Activated CD8-positive, alpha-beta memory T cell treated with anti-CD3 and anti-CD28 coated beads for 36 hours (primary cell): Measurements from ENCODE around the gene ASGR2. TPM values are rescaled to one million over a fixed set of nuclear protein-coding genes. Genes with fewer than 3 reads are reported as not detected.
"Not testable (repeated sequence)": the region's sequence is repeated elsewhere in the genome, so short reads cannot be mapped to it uniquely, and the experiment has no call there.

Experiments used
- CTCF ChIA-PET: fragments of 350-600 bp; sonication (Branson Sonifier 250); formaldehyde crosslinking; loops from one replicate; lab custom pipeline; 2021; ENCODE audit warnings: antibody characterized with exemption; lab: Charles Lee
- POLR2A ChIA-PET: fragments of 350-600 bp; sonication (Branson Sonifier 250); formaldehyde crosslinking; loops from one replicate; lab custom pipeline; 2021; ENCODE audit warnings: antibody characterized with exemption; lab: Charles Lee
- total RNA-seq, 2 experiments: library from RNA; stranded (reverse); gene quantifications; one replicate each; pipeline ENCODE4 v1.2.3, GENCODE V29; 2021

The ASGR2 gene
- total RNA-seq, 2 experiments from 2014 or later: not detected

DNA sequence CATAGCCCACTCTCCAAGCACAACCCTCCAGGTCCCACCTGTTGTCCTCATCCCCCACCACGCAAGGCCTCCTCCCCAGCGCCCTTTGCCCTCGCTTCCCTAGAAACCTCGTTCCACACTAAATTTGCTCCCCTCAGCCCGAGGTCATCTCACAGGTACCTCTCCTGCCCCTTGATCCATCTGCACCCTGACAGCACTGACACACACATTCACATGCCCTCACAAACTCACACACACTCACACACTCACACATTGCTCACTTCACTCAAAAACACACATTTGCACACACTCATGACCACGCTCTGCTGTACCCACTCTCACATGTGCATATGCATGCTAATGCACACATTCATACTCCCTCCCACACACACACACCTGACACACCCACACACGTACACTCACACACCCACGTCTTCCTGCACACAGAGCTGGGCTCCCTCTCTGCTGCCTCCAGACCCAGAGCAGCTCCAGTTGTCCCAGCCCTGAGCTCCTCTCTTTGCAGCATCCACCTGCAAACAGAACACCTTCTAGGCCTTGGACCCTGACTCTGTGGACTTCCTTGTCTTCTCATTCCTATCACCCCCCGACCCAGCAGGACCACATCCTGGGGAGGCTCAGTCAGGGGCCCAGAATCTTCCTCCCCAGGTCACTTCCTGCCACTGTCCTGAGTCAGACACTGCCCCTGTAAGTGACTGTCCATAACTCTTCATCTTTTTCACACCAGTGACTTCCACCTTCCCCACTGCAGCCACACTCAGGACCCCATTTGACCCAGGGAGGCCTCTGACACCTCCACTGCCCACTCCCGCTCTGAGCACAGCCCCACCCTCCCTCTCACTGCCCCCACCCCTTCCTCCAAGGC lies 4.9 kb downstream of the ASGR2 start:
- CTCF ChIA-PET: interaction anchor here (1.0 kb wide), 1 partner anchor 62 kb away, joined by 3 read pairs; no protein-coding TSS in a partner anchor
- POLR2A ChIA-PET: no interaction called here

GRCh38 chr17:7108981-7109380 lies 5.6 kb downstream of the ASGR2 start:
- POLR2A ChIA-PET: no interaction called here
- CTCF ChIA-PET: no interaction called here

- POLR2A ChIA-PET: no interaction called here
Observed at GRCh38 chr17:7108560-7108925, 6.1 kb downstream of the ASGR2 start.

GRCh38 chr17:7107795-7108559 lies 6.6 kb downstream of the ASGR2 start:
- ChIA-PET POLR2A (no interaction called here), CTCF (interaction anchor here (0.5 kb wide), 1 partner anchor 28 kb away, joined by 3 read pairs; no protein-coding TSS in a partner anchor)

More at GRCh38 chr17:7108560-7108925, 6.1 kb downstream of the ASGR2 start:
- CTCF ChIA-PET: no interaction called here

DNA sequence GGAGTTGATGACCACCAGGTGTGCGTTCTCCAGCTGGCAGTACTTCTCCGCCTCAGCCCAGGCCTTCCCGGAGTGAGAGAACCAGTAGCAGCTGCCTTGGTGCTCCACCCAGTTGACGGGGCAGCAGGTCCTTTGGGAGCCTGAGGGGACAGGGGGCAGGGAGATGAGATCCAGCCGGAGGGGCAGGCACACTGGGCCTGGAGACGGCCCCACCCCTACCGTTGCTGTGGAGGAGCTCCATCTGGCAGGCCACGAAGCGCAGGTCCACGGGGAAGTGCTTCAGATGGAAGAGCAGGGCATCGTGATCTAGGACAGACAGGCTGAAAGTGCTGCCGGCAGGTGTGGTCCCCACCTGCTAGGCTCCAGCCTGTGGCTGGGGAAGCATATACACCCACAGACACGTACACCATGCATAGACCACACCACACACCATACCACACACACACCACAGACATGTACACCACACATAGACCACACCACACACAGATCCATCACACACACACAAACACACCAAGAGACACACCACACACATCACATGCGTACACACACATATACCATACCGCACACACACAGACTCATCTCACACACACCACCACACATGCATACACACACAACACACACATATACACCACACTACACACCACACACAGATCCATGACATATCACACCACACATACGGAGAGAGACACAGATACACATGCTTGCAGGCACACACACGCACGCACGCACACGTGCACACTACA lies 7.4 kb downstream of the ASGR2 start:
- ChIA-PET CTCF (interaction anchor here (0.5 to 1.5 kb wide), 2 partner anchors 29 to 62 kb away, joined by 3 read pairs; no protein-coding TSS in a partner anchor), POLR2A (no interaction called here)

DNA sequence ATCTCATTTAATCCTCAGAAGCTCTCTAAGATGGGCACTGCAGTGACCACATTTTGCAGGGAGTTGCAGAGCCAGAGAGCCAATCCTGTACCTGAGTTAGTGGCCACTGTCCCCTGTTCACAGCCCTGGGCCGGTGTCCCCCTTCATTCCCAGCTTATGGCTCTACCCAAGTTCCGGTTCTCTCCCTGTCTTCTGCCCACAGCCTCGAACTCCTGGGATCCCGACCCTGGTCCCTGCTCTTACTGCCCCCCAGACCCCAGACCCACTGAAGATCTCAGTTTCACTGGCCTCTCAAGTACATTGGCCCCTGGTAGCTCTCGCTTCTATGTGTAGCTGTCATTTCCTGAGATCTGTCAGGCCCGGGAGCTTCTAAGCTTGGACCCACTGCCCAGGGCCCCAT lies 12.2 kb downstream of the ASGR2 start:
- POLR2A ChIA-PET: no interaction called here
- CTCF ChIA-PET: no interaction called here

DNA sequence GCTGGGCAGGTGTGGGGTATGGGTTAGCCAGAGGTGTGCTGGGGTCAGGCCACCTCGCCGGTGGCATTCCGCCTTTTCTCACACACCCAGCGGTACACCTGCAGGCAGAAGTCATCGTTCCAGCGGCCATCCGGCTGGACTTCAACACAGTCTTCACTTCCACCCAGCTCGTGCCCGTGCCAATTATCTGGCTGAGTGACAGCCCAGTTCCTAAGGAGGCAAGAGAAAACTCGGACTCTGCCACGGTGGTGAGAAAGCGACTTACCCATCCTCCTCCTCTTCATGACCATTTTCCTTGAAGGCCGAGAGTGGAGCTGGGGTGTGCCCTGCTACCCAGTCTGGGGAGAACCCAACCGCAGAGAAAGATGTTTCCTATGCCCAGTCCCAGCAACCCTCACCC lies 13.1 kb downstream of the ASGR2 start:
- POLR2A ChIA-PET: no interaction called here
- CTCF ChIA-PET: interaction anchor here (0.6 kb wide), 1 partner anchor 341 kb away, joined by 3 read pairs; no protein-coding TSS in a partner anchor

GRCh38 chr17:7100641-7101379 lies 13.8 kb downstream of the ASGR2 start:
- CTCF ChIA-PET: interaction anchor here (0.6 kb wide), 1 partner anchor 340 kb away, joined by 3 read pairs; no protein-coding TSS in a partner anchor

DNA sequence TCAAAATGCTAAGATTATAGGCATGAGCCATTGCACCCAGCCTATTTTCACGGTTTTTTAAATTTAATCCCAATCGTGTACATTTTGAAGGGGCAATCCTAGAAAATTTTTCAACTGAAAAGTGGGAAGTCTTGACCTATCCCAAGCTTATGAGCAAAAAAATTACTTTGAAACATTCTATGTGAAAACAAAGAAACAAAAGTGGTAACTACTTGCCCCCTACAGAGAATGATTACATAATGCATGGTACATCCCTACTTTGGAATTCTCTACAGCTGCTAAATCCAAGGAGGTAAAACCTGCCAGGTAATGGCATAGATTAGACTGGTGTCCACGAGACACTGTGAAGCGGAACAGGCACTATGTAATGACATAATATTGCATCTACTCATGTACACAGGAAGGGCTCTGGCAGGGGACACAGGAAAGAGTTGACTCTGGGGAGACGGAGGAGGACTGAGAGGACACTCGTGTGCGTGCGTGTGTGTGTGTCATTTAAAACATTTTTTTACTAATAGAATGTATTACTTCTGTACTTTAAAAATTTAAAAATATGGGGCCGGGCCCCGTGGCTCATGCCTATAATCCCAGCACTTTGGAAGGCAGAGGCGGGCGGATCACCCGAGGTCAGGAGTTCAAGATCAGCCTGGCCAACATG lies 15.7 kb downstream of the ASGR2 start:
- CTCF ChIA-PET: no interaction called here
- POLR2A ChIA-PET: no interaction called here

More at GRCh38 chr17:7100641-7101379, 13.8 kb downstream of the ASGR2 start:
- POLR2A ChIA-PET: not testable (repeated sequence)

DNA sequence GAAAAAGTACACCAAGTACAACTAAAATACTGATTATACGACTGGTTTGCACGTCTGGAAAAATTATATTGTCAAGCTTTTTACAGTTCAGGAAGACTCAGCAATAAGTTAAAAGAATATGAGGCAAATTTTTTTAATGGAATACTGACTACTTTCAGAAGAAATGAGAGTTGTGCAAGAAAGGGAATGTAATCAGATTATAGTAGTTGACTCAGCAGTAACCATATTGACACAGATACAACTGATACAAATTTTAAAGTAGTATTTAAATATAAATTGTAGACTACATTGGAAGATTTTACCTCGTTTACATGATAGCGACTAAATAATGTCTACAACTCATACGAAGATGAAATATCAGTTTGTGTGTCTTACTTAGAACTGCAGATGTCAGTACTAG lies 16.7 kb downstream of the ASGR2 start:
- ChIA-PET POLR2A (no interaction called here), CTCF (no interaction called here)

DNA sequence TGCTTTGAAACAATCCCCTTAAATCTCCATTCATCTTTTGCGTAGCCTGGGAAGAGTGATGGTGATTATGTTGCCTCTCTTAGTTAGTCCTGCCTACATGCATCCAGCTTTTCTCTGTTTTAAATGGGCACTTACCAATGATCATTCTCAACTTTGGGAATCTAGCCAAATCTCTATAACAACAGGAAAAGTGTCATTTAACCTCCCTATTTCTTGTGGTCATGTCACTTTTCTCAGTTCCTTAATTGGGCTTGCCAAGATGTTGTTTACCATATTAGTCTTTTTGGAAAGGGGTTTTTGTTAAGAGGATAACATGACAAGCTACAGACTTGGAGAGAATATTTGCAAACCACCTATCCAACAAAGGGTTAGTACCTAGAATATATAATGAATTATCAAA lies 19.0 kb downstream of the ASGR2 start:
- ChIA-PET POLR2A (no interaction called here), CTCF (no interaction called here)

DNA sequence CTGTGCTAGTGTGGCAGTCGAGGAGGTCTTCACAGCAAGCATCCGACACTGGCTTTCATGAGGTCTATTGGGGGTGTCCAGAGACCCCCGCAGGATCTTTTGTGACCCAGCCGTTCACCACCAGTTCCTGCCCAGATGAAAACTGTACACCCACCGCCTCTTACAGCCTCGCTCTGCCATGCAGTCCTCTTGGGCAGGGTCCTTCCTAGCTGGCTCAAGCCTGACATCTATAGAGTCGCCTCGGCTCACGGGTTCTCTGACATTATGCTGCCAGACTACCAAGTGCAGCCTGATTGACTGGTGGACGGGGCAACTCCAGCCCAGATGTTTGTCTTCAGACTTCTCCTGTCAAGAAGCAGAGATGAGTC lies 20.0 kb downstream of the ASGR2 start:
- ChIA-PET POLR2A (no interaction called here), CTCF (no interaction called here)

GRCh38 chr17:7091311-7092005 lies 23.2 kb downstream of the ASGR2 start:
- POLR2A ChIA-PET, CTCF ChIA-PET: not testable (repeated sequence)

GRCh38 chr17:7089570-7089969 lies 25.1 kb downstream of the ASGR2 start:
- CTCF ChIA-PET: not testable (repeated sequence)
- POLR2A ChIA-PET: interaction anchor here (0.6 kb wide), 1 partner anchor 1353 kb away, joined by 6 read pairs; no protein-coding TSS in a partner anchor

- CTCF ChIA-PET, POLR2A ChIA-PET: not testable (repeated sequence)
Observed at GRCh38 chr17:7088442-7088841, 26.2 kb downstream of the ASGR2 start.

GRCh38 chr17:7084088-7084487 lies 30.5 kb downstream of the ASGR2 start:
- POLR2A ChIA-PET: no interaction called here

GRCh38 chr17:7083592-7083991 lies 31.0 kb downstream of the ASGR2 start:
- POLR2A ChIA-PET: no interaction called here
- CTCF ChIA-PET: no interaction called here

More at GRCh38 chr17:7084088-7084487, 30.5 kb downstream of the ASGR2 start:
- CTCF ChIA-PET: no interaction called here
